Panc1 (cell line): ENCODE results near the gene EMD. TPM values are rescaled to one million over a fixed set of nuclear protein-coding genes. Genes with fewer than 3 reads are reported as not detected.

Experiments
- ATAC-seq: fragments of 200-7000 bp; cut with Tn5 transposase; 2 replicates; pipeline ENCODE4 v1.9.1; 2020; ENCODE audit warnings: mild to moderate bottlenecking, moderate library complexity
- BruUV-seq: library from RNA; stranded (reverse); fragments of 400-500 nt; replicated peaks from 2 replicates; lab custom pipeline; 2021; lab: Mats Ljungman, UMichigan
- CTCF ChIA-PET: fragments of 300-600 bp; sonication (Branson Sonifier 250); formaldehyde crosslinking; loops from one replicate; lab custom pipeline; 2022; ENCODE audit warnings: antibody characterized with exemption; lab: Charles Lee
- POLR2A ChIA-PET: fragments of 300-600 bp; sonication (Branson Sonifier 250); formaldehyde crosslinking; loops from one replicate; lab custom pipeline; 2022; ENCODE audit warnings: antibody characterized with exemption; lab: Charles Lee
- DNase-seq: peaks from one replicate; pipeline ENCODE4 v3.0.0-alpha.2; 2010; ENCODE audit warnings: low read depth, low spot score
- H3K27ac ChIP-seq: 2 replicates; pipeline ENCODE4 v1.5.1; 2011; ENCODE audit warnings: mild to moderate bottlenecking, low read length, inconsistent platforms
- H3K27me3 ChIP-seq: fragments of 200-500 bp; sonication (Bioruptor generic); 2 replicates; pipeline ENCODE4 v1.6.0; 2014; ENCODE audit warnings: low read length, inconsistent platforms; ENCODE audit not compliant: control insufficient read depth, insufficient read depth
- H3K36me3 ChIP-seq: fragments of 200-500 bp; sonication (Bioruptor generic); 2 replicates; pipeline ENCODE4 v1.5.1; 2014; ENCODE audit warnings: inconsistent platforms, mild to moderate bottlenecking, low read length, moderate library complexity; ENCODE audit not compliant: control insufficient read depth, insufficient read depth
- H3K4me1 ChIP-seq: 2 replicates; pipeline ENCODE4 v1.5.1; 2011; ENCODE audit warnings: inconsistent platforms, mild to moderate bottlenecking, low read length, moderate library complexity; ENCODE audit not compliant: control insufficient read depth, insufficient read depth
- H3K4me3 ChIP-seq, 2 experiments: 2 replicates each; pipeline ENCODE4 v1.5.1; 2011 to 2012; ENCODE audit warnings: low read depth in 2 of 2, low read length in 2 of 2, mild to moderate bottlenecking in 2 of 2, inconsistent platforms in 1 of 2, moderate library complexity in 1 of 2
- H3K9me3 ChIP-seq: fragments of 200-500 bp; sonication (Bioruptor generic); 2 replicates; pipeline ENCODE4 v1.5.1; 2014; ENCODE audit warnings: low read depth, mild to moderate bottlenecking, inconsistent platforms, low read length, moderate library complexity; ENCODE audit not compliant: control insufficient read depth, insufficient read depth
- CTCF ChIP-seq: fragments of 450-650 bp; IDR thresholded peaks from 2 replicates; pipeline ENCODE4 v1.5.1; 2017; ENCODE audit warnings: mild to moderate bottlenecking
- POLR2AphosphoS5 ChIP-seq: IDR thresholded peaks from 2 replicates; pipeline ENCODE4 v1.6.1; 2012; ENCODE audit warnings: mild to moderate bottlenecking, low read depth, low read length, moderate library complexity
- SIN3A ChIP-seq: IDR thresholded peaks from 2 replicates; pipeline ENCODE4 v1.6.1; 2012; ENCODE audit warnings: low read depth, mild to moderate bottlenecking, low read length, moderate library complexity, borderline replicate concordance; ENCODE audit not compliant: insufficient read depth
- TCF7L2 ChIP-seq: IDR thresholded peaks from 2 replicates; pipeline ENCODE4 v1.6.1; 2011; ENCODE audit warnings: mild to moderate bottlenecking, low read depth, low read length, inconsistent platforms
- in situ Hi-C: cut with HindIII; loops from 2 replicates; pipeline ENCODE4 v1.10.0; 2016; ENCODE audit warnings: low sequenced_read_pairs, low pct_unique_long_range_greater_than_20kb
- intact Hi-C: fragments of 100-400 bp; cut with micrococcal nuclease; formaldehyde crosslinking; loops from one replicate; pipeline ENCODE4 v1.10.0; 2022; ENCODE audit not compliant: unreplicated experiment
- total RNA-seq: library from RNA; stranded (reverse); gene quantifications from one replicate; pipeline ENCODE4 v1.2.1, GENCODE V29; 2021; ENCODE audit not compliant: unreplicated experiment
- TF ChIP-seq, protein P1 (sequence below), 2 experiments: IDR thresholded peaks; 2 replicates each; pipeline ENCODE4 v1.6.1; 2011 to 2012; ENCODE audit warnings: low read depth in 2 of 2, control low read depth in 1 of 2, low read length in 1 of 2, mild to moderate bottlenecking in 1 of 2, moderate library complexity in 1 of 2; ENCODE audit not compliant: insufficient read depth in 1 of 2

The EMD gene
- total RNA-seq, 1 experiment from 2014 or later, result 178 TPM

GRCh38 chrX:154365052-154365600 lies 14.0 kb upstream of the EMD start:
- Histone ChIP-seq H3K4me1 (peaks cover 7% of the 10 kb centered on the region), H3K9me3 (no peaks in the 10 kb centered on the region), H3K27me3 (no peaks in the 10 kb centered on the region), H3K36me3 (peaks cover 7% of the 10 kb centered on the region), H3K4me3 (no peak overlapping the region), H3K27ac (no peak overlapping the region)
- intact Hi-C loops, result no loop called here
- CTCF ChIA-PET, result interaction anchor here (0.5 kb wide), 1 partner anchor 441 kb away, joined by 6 read pairs; no protein-coding TSS in a partner anchor
- POLR2A ChIA-PET, result interaction anchor here (0.6 kb wide), 1 partner anchor 134 kb away, joined by 3 read pairs; no protein-coding TSS in a partner anchor
- no TSS peak for BruUV-seq
- TF ChIP-seq POLR2AphosphoS5 (no peak; the same call in 1 of the 2 replicates), TCF7L2 (no peak), CTCF (no peak), SIN3A (no peak)
- TF ChIP-seq, protein P1, sequence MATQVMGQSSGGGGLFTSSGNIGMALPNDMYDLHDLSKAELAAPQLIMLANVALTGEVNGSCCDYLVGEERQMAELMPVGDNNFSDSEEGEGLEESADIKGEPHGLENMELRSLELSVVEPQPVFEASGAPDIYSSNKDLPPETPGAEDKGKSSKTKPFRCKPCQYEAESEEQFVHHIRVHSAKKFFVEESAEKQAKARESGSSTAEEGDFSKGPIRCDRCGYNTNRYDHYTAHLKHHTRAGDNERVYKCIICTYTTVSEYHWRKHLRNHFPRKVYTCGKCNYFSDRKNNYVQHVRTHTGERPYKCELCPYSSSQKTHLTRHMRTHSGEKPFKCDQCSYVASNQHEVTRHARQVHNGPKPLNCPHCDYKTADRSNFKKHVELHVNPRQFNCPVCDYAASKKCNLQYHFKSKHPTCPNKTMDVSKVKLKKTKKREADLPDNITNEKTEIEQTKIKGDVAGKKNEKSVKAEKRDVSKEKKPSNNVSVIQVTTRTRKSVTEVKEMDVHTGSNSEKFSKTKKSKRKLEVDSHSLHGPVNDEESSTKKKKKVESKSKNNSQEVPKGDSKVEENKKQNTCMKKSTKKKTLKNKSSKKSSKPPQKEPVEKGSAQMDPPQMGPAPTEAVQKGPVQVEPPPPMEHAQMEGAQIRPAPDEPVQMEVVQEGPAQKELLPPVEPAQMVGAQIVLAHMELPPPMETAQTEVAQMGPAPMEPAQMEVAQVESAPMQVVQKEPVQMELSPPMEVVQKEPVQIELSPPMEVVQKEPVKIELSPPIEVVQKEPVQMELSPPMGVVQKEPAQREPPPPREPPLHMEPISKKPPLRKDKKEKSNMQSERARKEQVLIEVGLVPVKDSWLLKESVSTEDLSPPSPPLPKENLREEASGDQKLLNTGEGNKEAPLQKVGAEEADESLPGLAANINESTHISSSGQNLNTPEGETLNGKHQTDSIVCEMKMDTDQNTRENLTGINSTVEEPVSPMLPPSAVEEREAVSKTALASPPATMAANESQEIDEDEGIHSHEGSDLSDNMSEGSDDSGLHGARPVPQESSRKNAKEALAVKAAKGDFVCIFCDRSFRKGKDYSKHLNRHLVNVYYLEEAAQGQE (IDR thresholded peaks at IDR 0.05; ENCODE audit: insufficient read depth in 1 of 2, low read depth in 2 of 2, low read length in 1 of 2), result no peak
- in situ Hi-C loops, result no loop called here
- ATAC-seq, result no peak
- no peak for DNase-seq

- POLR2A ChIA-PET, result interaction anchor here (0.6 kb wide), 1 partner anchor 644 kb away, joined by 3 read pairs; no protein-coding TSS in a partner anchor
- no peaks in the 10 kb centered on the region for H3K27me3 ChIP-seq
- no peaks in the 10 kb centered on the region for H3K9me3 ChIP-seq
- no peak for DNase-seq
- CTCF ChIA-PET, result no interaction called here
- H3K27ac ChIP-seq, result no peak overlapping the region
- intact Hi-C loops, result no loop called here
- ATAC-seq, result no peak
- H3K4me1 ChIP-seq, result peaks cover 7% of the 10 kb centered on the region
- H3K36me3 ChIP-seq, result peaks cover 7% of the 10 kb centered on the region
- TF ChIP-seq, protein P1 (IDR thresholded peaks at IDR 0.05; ENCODE audit: insufficient read depth in 1 of 2, low read depth in 2 of 2, low read length in 1 of 2), result no peak
- TF ChIP-seq POLR2AphosphoS5, result no peak
- BruUV-seq, result no TSS peak
- in situ Hi-C loops, result no loop called here
- H3K4me3 ChIP-seq, result no peak overlapping the region
Observed at GRCh38 chrX:154365997-154366665, 13.0 kb upstream of the EMD start.
